Gastroesophageal sphincter (tissue), 3 donors: ENCODE measurements around the gene CR1.
"Not testable (repeated sequence)": the region's sequence is repeated elsewhere in the genome, so short reads cannot be mapped to it uniquely, and the experiment has no call there.

Experiments used
- CTCF ChIP-seq, 4 experiments: fragments of 200-600 bp in 2 of 4; fragments of 450-650 bp in 2 of 4; sonication (generic) in 1 of 4; IDR thresholded peaks; one replicate each; pipeline ENCODE4 v1.5.1; 2017 to 2019; ENCODE audit warnings: antibody characterized with exemption in 4 of 4, mild to moderate bottlenecking in 2 of 4, moderate library complexity in 2 of 4
- POLR2A ChIP-seq, 2 donors: fragments of 450-650 bp; IDR thresholded peaks; one replicate each; pipeline ENCODE4 v1.6.1; 2017; ENCODE audit warnings: antibody characterized with exemption in 2 of 2, mild to moderate bottlenecking in 2 of 2, moderate library complexity in 1 of 2

GRCh38 chr1:207594095-207594494, 98.1 kb downstream of the CR1 start:
- not testable (repeated sequence) for TF ChIP-seq CTCF, POLR2A (IDR thresholded peaks at IDR 0.05)
